ENCODE data around the gene OR2Z1.

OR2Z1 gene, protein sequence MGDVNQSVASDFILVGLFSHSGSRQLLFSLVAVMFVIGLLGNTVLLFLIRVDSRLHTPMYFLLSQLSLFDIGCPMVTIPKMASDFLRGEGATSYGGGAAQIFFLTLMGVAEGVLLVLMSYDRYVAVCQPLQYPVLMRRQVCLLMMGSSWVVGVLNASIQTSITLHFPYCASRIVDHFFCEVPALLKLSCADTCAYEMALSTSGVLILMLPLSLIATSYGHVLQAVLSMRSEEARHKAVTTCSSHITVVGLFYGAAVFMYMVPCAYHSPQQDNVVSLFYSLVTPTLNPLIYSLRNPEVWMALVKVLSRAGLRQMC

DNA sequence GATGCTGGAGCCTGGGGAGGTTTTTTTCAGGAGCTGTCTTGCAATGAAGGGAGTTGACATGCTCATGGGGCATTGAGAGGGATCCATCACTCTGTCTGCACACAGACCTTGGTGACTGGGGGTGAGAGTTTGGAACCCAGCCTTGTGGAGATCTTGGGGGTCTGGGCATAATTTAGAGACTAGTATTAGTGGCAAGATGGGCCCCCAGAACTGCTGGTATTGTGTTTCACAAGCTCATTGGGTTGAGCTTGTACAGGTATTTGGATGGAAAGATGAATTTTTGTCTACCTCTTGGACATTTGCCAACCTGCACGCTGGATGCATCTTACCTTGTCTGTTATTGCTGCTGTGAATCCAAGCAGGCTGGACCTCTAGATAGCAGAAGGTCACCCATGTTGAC is at the start of gene OR2Z1:
Gene OR2Z1 (plus strand): TSS at position 301 of the 400 bp plus-strand sequence. CDS start 9,395 bp downstream, outside the sequence.
- DNase-seq, result no peak

DNA sequence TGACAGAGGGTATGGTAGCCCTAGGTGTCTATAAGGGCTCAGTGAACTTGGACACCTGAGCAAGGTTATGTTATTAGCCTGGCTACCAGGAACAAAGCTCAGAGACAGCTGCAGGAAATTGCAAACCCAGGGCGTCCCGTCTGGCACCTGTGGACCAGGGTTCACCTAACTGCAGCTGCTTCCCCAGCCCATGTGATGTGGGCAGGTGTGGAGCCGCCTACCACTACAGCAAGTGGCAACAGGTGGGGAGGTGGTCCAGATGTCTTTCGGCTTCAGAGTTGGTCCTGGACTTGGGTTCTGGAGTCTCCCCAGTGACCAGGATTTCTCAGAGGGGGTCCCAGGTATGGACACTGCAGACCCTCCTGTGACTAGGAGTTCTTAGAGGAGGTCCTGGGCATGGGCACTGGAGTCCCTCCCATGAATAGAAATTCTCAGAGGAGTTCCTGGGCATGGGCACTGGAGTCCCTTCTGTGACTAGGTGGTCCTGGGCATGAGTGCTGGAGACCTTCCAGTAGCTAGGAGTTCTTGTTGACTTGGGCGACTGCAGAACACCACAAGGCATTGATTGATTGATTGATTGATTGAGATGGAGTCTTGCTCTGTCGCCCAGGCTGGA is 48.0 kb upstream of the OR2Z1 start:
- no peak for DNase-seq

DNA sequence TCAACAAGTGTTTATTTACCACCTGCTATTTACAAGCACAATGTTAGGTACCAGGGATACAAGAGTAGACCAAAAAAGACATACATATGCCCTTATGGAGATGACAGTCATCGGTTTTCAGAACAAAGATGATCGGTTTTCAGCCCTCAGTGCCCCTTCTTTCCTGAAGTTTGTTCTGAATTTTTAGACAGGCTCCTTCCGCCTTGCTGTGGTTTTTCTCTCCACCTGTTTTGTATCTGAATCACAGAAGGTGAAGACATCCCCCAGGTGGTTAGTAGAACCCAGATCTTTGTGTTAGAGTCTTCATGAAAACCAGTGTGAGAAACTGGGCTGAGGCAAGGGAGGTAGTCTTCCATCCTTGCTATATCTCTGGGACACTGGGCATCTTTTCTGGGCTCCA is 46.4 kb upstream of the OR2Z1 start:
- DNase-seq, result no peak

DNA sequence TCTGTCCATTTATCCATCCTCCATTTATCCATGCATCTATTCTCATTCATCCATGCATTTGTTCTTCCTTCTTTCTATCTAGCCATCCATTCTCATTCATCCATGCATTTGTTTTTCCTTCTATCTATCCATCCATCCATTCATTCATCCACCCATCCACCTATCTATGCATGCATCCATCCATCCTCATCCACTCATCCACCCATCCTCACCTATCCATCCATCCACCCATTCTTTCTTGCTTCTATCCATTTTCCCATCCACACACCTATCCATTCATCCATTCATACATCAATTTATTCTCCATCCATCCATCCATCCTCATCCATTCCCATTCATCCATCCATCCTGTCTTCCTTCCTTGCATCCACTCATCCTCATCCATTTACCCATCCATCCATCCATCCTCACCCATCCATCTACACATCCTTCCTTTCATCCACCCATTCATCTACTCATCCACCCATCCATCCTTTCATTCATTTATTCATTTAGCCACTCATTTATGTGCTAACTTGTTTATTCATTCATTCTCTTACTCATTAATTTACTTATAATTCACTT is 43.1 kb upstream of the OR2Z1 start:
- DNase-seq, result no peak

DNA sequence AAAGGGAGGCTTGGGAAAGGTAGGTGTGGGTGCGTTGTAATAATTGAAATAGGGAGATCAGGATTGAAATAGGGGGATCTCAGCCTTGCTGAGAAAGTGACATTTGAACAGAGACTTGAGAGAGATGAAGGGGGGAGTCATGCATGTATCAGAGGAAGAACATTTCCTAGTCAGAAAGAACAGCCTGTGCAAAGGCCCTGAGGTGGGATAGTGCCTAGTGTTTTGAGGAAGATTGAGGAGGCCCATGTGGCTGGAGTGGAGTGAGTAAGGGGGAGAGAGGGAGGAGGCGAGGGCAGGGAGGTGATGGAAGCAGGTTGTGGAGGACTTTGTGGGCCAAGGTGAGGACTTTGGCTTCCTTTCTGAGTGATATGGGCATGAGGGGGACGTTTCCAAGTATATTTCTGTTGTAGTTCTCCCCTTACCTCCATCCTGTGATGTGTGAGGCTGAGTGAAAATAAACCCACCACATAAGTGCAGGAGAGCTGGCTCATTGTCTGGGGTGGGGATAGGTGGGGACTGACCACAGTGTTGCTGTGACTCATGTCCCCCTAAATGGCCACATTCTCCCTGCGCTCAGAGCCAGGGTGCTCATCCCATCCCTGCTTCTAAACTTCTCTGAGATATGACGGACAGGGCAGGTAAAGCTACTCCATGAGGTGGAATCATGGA is 40.6 kb upstream of the OR2Z1 start:
- DNase-seq, result peak; percentile 58

DNA sequence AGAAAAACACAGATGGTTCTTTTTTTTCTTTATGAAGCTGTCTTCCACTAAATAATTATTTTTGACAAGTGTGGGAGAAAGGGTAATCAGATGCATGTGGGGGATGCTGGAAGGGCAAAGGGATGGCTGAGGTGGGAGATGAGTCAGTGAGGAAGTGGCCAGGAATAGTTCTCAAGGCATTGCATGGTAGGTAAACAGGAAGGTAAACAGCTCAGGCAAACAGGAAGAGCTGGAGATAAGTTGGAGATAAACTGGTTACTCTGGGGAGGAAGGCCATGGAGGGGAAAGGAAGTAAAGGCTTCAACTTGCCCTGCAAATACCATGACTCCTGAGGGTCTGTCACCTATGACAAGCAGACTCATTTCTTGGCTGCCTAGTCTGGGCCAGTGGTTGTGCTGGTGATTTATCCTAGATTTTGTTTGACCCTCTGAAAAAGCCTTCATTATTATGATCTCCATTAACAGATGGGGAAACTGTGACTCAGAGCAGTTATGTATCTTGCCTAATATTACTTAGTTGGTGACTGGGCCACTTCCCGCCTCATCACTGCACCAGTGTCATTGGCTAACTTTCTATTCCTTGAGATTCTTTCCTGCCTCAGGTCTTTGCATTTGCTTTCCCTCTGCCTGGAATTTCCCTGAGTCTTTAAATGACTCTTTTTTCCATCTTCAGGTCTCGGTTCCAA is 39.9 kb upstream of the OR2Z1 start:
- DNase-seq, result peak; percentile 55

DNA sequence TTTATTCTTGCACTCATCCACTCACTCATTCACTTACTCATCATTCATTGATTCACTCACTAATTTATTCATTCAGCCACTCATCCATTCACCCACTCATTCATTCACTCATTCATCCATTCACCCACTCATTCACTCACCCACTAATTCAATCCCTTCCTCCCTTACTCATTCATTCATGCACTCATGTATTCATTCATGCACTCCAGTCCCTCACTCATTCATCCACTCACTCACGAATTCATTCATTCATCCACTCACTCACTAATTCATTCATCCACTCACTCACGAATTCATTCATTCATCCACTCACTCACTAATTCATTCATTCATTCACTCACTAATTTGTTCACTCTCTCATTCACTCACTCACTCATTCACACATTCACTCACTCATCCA is 39.0 kb upstream of the OR2Z1 start:
- DNase-seq, result no peak

DNA sequence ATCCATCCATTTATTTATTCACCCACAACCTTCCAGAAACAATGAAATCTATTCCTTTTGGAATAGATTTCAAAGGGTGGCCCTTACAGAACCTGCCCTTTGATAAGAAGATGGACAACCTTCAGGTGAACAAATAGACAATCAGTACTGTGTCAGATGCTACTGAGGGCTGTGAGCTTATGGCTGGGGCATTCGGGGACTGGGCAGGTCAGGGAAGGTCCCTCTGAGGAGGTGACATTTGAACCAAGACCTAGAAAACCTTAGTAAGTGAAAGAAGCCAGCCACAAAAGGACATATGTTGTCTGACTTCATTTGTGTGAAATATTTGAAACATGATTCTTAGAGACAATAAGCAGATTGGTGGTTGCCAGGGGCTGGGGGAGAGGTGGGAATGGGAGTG is 38.5 kb upstream of the OR2Z1 start:
- no peak for DNase-seq

DNA sequence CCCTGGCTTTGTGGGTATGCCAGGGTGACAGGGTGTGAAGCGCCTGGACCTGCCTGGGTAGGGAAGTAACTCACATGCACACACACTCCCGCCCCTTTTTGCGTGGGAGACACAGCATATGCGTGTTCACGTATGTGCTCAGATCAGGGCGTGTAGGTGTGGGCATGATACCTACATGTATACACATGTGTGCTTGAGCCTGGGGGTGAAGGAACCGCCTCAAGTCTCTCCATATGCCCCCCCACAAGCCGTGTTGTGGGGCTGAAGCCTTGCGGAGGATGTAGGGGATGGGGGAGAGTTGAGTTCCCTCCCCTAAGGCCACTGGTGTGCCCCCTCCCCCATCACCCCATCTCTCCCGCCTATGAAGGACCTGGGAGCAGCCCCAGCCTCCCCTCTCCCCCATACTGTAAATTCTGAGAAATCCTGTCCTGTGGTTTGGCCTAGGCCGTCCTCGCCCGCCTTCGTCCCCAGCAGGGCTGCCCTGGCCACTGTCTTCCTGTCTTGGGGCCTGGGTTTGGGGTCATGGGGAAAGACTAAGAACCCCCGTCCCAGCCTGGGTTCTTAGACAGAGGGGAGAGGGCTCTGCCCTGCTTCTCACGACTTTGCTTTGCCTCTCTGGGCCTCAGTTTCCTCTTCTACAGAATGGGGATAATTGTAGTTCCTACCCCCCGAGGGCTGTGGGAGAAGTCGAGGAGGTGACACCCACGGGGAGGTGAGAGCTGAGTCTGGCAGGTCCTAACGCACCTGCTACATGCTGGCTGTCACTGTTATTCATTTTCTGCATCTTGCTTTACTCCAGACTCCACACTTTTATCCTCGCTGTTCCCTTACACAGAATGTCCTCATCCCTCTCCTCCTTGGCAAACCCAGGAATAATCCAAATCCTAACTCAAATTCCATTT is 37.2 kb upstream of the OR2Z1 start:
- DNase-seq, result peak; percentile 64

DNA sequence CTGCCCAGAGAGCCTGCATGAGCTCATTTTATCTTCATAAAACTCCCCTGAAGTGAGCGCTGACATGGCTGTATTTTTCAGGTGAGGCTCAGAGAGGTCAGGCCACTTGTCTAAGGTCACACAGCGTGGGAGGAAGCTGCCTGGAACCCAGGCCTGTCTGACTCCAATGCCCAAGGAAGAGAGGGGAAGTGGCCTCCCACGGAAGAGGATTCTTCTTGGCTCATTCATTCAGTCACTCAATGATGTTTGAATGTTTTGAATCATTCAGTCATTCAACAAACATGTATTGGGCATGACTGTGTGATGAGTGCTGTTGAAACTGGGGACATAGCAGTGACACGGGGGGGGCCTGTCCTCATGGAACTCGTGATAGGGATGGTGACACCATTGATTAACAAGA is 34.9 kb upstream of the OR2Z1 start:
- DNase-seq, result no peak

DNA sequence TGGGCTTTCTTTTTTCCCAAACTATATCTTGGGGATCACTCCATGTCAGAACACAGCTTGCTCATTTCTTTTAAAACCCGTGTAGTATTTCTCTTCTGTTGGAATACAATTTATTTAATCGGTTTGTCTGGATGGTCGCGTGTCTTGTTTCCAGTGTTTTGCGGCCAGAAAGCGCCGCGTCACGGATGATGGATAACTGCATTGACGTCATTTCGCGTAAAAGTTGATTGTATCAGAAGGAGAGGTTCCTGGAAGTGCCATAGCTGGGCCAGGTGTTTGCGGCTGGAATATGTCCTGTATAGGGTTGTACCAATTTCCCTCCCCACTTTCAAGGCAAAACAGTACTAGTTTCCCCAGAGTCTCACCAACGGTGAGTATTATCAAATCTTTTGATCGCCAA is 32.5 kb upstream of the OR2Z1 start:
- DNase-seq, result no peak

DNA sequence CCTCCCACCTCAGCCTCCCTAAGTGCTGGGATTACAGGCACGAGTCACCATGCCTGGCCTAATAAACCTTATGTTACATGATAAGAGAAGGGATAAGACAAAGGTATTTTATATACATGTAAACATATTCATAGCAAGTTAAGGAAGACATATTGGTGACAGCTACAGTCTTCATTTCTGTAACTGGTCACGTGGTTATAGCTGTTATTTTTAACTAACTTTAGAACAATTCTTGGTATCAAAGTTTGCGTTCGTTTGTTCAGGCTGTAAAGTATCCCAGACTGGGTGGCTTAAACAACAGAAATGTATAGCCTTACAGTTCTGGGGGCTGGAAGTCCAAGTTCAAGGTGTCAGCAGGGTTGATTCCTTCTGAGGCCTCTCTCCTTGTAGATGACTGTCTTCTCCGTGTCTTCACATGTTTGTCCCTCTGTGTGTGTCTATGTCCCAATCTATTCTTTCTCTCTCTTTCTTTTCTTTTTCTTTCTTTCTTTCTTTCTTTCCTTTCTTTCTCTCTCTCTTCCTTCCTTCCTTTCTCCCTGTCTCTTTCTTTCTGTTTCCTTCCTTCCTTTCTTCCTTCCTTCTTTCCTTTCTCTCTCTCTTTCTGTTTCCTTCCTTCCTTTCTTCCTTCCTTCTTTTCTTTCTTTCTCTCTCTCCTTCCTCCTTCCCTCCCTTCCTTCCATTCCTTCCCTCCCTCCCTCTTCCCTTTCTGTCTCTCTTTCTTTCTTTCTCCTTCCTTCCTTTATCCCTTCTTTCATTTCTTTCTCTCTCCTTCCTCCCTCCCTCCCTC is 30.5 kb upstream of the OR2Z1 start:
- no peak for DNase-seq

DNA sequence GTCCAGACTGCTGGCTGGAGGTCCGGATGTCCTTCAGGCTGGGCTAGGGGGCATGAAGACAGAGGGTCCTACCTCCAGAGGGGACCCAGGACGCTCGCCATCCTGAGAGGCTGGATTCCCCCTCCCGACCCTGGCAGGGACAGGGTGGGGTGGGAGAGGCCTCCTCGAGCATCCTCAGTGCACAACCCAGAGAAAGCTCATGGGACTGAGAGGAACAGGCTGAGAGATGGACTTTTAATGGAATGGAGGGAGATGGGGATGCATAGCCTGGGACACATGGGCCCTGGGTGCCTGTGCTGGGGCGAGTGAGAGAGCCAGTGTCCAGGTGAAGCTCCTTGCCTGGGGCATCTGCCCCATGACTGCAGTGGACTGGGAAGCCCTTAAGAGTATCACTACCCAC is 25.9 kb upstream of the OR2Z1 start:
- DNase-seq, result no peak

DNA sequence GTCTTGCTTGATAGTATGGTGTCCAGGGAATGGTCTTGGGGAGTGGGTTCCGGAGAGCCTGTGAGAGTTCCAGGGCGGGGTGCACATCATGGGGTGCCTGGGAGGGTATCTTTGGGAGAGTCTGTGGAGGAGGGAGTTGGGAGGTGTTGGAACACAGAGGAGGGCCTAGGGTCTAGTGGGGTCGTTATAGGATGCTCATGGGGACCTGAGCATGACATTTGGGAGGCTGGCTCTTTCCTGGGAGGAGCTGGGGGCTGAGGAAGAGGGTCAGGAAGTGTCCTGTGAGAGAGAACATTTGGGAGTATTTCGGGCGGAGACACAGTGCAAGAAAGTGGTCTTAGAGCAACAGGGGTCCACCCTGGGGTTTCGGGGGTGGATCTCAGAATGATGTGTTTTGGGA is 25.5 kb upstream of the OR2Z1 start:
- DNase-seq, result no peak

DNA sequence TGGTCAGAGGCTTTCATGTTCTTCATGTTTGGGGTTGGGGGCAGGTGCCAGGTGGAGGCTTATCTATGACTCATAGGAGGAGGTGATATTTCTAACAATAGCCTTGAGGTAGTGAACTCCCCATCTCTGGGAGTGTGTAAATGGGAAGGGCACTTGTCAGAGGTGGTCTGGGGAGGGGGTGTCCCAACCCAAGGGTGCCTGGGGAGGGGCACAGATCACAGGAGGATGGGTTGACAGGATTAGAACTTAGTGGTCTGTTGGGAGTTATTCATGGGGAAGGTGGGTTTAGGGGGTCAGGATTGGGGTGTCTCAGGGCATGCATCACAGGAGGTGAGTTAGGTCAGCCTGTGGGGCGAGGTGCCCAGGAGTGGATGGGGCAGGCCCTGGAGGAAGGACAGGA is 24.4 kb upstream of the OR2Z1 start:
- no peak for DNase-seq

DNA sequence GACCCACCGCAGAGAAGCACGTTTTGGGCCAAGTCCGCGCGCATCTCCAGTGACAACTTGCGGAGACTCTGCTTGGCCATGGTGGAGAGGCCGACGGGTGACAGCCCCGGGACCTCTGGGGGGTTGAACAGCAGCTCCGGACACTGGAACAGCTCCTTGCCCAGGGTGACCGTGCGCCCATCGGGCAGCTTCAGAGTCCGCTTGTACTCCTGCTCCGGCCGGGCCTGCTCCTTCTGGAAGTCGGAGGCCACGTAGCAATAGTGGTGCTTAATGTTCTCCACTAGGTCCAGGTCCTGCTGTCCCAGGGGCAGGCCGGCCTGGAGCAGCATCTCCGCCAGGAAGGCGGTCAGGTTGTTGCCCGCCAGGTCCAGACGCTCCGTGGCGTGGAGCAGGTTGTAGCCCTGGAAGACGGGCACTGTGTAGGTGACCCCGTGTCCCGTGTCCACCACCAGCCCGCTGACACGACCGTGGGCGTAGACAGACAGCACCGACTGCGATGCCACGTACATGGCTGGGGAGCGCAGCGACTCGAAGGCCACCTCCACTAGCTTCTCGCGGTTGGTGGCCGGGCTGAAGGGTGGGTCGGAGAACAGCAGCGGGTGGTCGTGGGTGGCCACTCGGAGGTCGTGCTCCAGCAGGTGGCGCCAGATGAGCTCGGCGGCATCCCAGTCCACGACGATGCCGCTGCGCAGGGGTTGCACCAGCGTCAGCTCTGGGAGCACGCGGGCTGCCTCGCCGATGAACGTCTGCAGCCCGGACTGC is 23.6 kb upstream of the OR2Z1 start:
- no peak for DNase-seq

DNA sequence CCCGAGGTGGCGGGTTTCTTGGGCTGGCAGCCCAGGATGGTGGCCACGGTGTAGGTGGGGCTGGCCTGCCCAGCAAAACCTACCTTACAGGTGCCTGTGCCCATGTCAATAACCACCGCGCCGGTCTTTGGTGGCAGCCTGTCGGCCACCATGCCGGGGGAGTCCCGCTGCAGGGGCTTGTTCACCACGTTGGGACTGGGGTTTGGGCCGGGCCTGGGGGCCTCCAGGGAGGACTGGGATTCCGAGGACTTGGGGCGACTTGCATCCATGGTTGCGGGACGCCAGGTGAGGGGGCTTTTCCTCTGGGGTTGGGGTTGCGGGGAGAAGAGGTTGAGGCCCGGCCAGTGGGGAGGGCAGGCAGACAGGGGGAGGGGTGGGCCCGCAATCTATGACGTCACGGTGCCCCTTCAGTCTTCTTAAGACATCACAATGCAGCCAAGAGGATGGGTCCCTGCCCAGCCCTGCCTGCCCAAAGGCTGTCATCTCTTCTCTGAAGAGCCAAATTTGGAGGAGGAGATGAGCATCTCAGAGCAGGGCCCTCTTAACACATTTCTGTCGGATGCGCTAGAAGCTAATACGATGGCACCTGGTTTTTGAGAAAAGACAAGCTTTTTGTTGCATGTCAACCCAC is 22.9 kb upstream of the OR2Z1 start, which contains the start of gene ACTL9:
Gene ACTL9 (minus strand): TSS at position 363 of the 631 bp plus-strand sequence. CDS start 94 bp downstream, at position 269.
- no peak for DNase-seq

DNA sequence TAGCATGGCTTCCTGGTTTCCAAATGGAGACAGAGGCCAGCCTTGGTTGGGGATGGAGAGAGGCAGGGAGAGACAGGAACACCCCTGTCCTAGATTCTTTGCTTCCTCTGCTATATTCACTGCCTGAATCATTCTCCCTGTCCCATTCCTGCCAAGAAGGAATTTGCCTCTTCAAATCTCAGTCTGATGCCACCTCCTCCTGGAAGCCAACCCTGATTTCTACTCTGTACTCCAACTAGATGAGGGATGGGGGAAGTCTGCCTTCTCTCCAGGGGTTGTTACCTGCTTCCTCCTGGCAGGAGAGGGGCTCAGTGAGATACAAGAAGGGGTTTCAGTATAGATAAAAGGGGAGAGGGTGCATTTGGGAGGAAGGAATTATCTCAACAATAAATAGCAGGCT is 21.5 kb upstream of the OR2Z1 start:
- DNase-seq, result no peak

DNA sequence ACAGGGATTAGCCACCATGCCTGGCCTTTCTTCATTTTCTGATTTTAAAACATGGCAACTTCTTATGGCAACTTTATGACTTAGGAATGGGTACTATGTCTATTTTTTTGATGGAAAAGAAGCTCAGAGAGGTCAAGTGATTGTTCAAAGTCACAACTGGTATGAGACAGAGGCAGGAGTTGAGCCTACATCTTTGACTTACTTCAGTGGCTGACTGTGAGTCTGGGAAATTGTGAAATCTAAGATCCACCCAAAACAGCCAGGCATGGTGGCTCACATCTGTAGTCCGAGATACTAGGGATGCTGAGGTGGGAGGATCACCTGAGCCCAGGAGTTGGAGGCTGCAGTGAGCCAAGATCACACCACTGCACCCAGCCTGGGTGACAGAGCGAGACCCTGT is 20.5 kb upstream of the OR2Z1 start:
- no peak for DNase-seq

DNA sequence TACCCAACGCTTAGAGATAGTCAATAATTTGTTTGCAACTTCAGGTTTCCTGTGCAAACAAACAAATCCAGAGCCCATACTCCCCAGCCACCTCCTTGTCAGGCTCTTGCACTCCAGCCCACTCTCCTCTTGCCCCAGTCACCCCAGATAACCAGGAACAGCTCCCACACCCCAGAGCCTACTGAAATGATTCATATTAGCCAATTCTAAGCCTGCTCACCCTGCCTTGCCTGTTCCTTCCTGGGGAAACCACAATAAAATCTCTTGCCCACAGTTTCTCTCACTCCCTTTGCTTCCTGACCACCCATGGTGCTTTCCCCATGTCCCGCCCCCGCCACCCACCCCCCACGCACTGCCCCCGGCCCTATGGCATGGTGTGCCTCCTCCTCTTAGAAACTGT is 19.1 kb upstream of the OR2Z1 start:
- peak; percentile 40 for DNase-seq
